Thymus (tissue), 11 donors: ENCODE data around the gene TK2. TPM values are rescaled to one million over a fixed set of nuclear protein-coding genes. Genes with fewer than 3 reads are reported as not detected.

ENCODE experiments used
- DNase-seq, 9 donors: peaks; one replicate each; pipeline ENCODE4 v3.0.0-alpha.2; 2013; ENCODE audit warnings: low spot score in 9 of 9, low read depth in 6 of 9, missing footprints in 1 of 9
- H3K27ac ChIP-seq, 2 donors: one replicate each; pipeline ENCODE4 v1.5.1; 2013; ENCODE audit warnings: control low read depth in 1 of 2, low read depth in 1 of 2, low read length in 1 of 2, mild to moderate bottlenecking in 1 of 2, moderate library complexity in 1 of 2
- H3K27me3 ChIP-seq, 2 donors: one replicate each; pipeline ENCODE4 v1.5.1; 2013; ENCODE audit warnings: low read length in 1 of 2; ENCODE audit not compliant: control insufficient read depth in 2 of 2, insufficient read depth in 1 of 2
- H3K36me3 ChIP-seq, 2 donors: one replicate each; pipeline ENCODE4 v1.5.1; 2013; ENCODE audit warnings: low read length in 1 of 2, mild to moderate bottlenecking in 1 of 2, moderate library complexity in 1 of 2; ENCODE audit not compliant: control insufficient read depth in 2 of 2, insufficient read depth in 2 of 2
- H3K4me1 ChIP-seq, 2 donors: one replicate each; pipeline ENCODE4 v1.5.1; 2013; ENCODE audit warnings: low read length in 2 of 2; ENCODE audit not compliant: control insufficient read depth in 2 of 2, insufficient read depth in 2 of 2
- H3K4me3 ChIP-seq, 2 donors: one replicate each; pipeline ENCODE4 v1.5.1; 2013; ENCODE audit warnings: low read length in 2 of 2, control low read depth in 1 of 2, mild to moderate bottlenecking in 1 of 2
- H3K9me3 ChIP-seq, 2 donors: one replicate each; pipeline ENCODE4 v1.5.1; 2013; ENCODE audit warnings: low read length in 1 of 2, mild to moderate bottlenecking in 1 of 2; ENCODE audit not compliant: control insufficient read depth in 2 of 2, insufficient read depth in 1 of 2
- WGBS: extraction: QIAGEN DNeasy Blood & Tissue Kit; methylation state at CpG from one replicate; pipeline ENCODE4 v1.1.7; 2013; 5-methylcytosine and 5-hydroxymethylcytosine counted together
- polyA plus RNA-seq: library from polyadenylated mRNA; stranded (reverse); fragments of 200-250 nt; gene quantifications from one replicate; pipeline ENCODE4 v1.2.3, GENCODE V29; 2013
- total RNA-seq: library from RNA; stranded (reverse); fragments of 120-200 nt; gene quantifications from one replicate; pipeline ENCODE4 v1.2.4, GENCODE V29; 2013
- donor health status: healthy.

Gene TK2
- total and polyA plus RNA-seq, 2 donors = 11.9 to 15.9 TPM

DNA sequence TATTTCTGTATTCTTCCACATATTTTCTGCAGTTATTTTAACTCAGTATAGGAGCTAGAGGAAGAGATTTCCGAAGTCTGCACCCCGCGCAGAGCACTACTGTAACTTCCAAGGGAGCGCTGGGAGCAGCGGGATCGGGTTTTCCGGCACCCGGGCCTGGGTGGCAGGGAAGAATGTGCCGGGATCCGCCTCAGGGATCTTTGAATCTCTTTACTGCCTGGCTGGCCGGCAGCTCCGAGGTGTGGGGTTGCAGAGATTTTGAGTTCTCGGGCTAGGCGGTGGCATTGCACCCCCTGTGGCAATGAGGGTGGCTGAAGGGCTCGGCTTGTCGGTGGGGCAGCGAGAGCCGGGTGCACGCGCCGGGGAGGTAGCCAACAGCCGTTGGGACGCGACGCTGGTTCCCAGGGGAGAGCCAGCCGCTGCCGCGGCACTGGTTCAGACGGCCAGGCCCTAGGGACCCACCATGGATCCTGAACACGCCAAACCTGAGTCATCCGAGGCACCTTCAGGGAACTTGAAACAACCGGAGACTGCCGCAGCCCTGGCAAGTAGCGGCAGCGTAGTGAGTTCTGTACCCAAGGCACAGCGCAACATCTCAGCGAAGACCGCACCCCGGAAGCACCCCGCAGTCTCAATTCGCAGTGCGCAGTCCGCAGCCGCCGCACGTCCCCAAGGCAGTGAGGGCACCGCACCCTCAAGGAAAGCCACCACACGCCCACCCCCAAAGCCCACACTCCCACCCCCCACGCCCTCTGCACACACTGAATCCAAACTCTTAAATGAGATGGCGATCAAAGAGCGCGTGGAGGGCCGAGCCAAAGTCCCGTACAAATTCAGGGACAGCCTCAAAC lies 16.4 kb upstream of the TK2 start, which contains the start of gene CMTM1:
TSS of gene CMTM1 (plus strand) at position 389 of the 851 bp plus-strand sequence. CDS start at position 464, 75 bp downstream.
- H3K27me3 ChIP-seq = no peaks in the 10 kb centered on the region
- 98% methylated on average over 54 of the region's 54 CpGs for WGBS
- H3K4me3 ChIP-seq = no peak within 1 kb of the TSS
- DNase-seq = no peak
- peaks cover 20 to 49% of the 10 kb centered on the region in 2 donors for H3K36me3 ChIP-seq
- no peak within 1 kb of the TSS for H3K27ac ChIP-seq
- no peaks in the 10 kb centered on the region for H3K9me3 ChIP-seq
- peaks cover 2 to 11% of the 10 kb centered on the region in 2 donors for H3K4me1 ChIP-seq

DNA sequence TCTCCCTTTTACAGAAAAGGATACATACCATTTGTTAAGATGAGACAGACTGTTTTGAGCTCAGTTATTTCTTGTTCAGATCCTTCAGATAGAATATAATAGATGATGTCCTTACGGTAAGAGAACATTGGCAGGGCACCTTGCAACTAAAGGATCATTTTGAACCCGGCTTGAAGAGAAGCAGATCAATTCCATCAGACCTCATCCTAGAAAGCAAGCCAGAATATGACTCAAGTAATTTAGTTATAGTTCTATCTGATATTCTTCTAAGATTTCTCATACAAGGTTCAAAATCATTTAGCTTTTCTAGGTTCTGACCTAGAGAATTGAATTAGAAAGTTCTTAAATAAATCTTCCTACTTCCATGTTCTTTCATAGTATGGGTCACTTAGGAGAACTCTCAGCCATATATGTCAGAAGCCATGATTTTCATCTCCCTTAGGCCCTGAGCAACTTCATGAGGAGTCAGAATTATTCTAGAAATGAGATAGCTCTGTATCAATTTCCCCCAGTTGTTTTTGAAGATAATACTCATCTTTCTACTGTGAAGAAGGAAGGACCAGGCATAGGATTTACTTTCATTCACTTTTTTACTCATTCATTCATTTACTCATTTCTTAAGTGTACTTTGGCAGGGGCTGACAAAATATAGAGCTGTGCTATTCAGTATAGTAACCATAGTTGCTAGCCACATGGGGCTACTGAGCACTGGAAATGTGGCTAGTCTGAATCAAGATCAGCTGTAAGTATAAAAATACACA lies 13.8 kb upstream of the TK2 start:
- no peak for DNase-seq
- H3K36me3 ChIP-seq = peaks cover 39 to 63% of the 10 kb centered on the region in 2 donors
- H3K4me1 ChIP-seq = peaks cover 2 to 27% of the 10 kb centered on the region in 2 donors
- 91% methylated on average over 2 of the region's 2 CpGs for WGBS
- H3K4me3 ChIP-seq = no peak overlapping the region
- H3K9me3 ChIP-seq = no peaks in the 10 kb centered on the region
- H3K27me3 ChIP-seq = no peaks in the 10 kb centered on the region
- no peak overlapping the region for H3K27ac ChIP-seq

DNA sequence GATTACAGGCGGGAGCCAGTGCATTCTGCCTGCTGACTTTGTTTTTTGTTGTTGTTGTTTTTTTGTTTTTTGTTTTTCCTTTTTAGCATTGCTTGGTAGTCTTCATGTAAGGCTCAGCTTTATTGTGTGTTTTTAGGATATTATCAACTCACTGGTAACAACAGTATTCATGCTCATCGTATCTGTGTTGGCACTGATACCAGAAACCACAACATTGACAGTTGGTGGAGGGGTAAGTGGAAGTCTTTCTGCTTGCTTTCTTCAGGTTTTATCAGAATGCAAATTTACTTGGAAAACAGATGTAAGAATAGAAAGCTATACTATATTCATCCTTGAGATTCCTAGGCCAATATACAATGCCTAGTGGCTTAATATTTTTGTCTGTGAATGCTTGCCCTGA lies 13.1 kb upstream of the TK2 start:
- no peaks in the 10 kb centered on the region for H3K9me3 ChIP-seq
- DNase-seq = no peak
- peaks cover 40 to 69% of the 10 kb centered on the region in 2 donors for H3K36me3 ChIP-seq
- peaks cover 2 to 27% of the 10 kb centered on the region in 2 donors for H3K4me1 ChIP-seq
- 51% methylated on average over 2 of the region's 2 CpGs for WGBS
- H3K27ac ChIP-seq = peak overlapping the region in 1 of 2 donors; percentile 8
- no peak overlapping the region for H3K4me3 ChIP-seq
- no peaks in the 10 kb centered on the region for H3K27me3 ChIP-seq

DNA sequence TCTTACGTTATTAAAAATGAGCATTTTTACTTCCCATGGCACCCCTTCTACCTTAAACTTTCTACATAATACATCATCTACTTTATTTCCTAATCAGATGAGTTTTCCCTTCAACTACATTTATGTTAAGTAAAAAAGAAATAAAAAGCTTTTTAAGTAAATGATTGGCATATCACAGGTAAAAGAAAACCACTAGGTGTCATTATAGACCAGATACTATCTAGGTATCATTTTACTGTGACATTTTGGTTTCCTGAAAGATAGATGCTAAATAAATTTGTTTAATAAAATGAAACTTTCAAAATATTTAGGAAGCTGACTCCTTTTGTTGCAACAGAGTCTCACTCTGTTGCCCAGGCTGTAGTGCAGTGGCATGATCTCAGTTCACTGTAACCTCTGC lies 12.5 kb upstream of the TK2 start:
- WGBS = 65% methylated on average over 1 of the region's 1 CpG
- peak overlapping the region in 1 of 2 donors; percentile 8 for H3K27ac ChIP-seq
- H3K9me3 ChIP-seq = no peaks in the 10 kb centered on the region
- H3K4me1 ChIP-seq = peaks cover 3 to 27% of the 10 kb centered on the region in 2 donors
- peaks cover 44 to 71% of the 10 kb centered on the region in 2 donors for H3K36me3 ChIP-seq
- H3K4me3 ChIP-seq = no peak overlapping the region
- no peaks in the 10 kb centered on the region for H3K27me3 ChIP-seq
- DNase-seq = peak in 1 of 9 donors; percentile 58

DNA sequence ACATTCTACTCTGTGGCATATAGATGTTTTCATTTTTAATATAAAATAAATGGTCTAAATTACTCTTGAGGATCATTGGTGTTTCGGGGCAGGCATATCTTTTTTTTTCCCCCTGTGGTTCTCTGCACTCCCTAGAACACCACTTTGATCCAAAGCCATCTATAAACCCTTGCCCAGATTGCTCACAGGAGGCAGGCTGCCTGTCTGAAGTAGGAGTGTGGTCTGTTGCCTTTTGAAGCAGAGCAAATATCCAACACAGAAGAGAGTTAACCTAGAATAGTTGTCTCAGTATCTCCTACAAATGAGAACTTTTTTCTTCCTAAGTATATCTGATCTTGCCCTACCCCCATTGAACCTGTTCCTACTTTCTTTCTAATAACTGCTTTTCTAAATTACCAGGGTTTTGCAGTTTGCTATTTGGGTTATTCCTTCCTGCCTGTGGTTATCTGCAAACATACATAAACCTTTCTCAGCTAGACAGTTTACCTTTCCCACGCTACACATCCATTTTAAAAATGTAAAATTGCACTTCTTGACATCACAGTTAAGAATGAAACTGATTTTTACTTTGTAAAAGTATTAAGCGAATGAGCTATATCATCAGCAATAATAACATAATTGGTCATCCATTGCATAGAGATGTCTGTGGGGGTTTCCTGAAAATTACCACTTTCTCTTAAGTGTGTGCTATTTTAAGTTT lies 11.6 kb upstream of the TK2 start:
- Histone ChIP-seq H3K27ac (peak overlapping the region in 1 of 2 donors; percentile 49), H3K4me3 (no peak overlapping the region), H3K9me3 (no peaks in the 10 kb centered on the region), H3K36me3 (peaks cover 38 to 65% of the 10 kb centered on the region in 2 donors), H3K27me3 (no peaks in the 10 kb centered on the region), H3K4me1 (peaks cover 4 to 27% of the 10 kb centered on the region in 2 donors)
- no peak for DNase-seq
- WGBS = 40% methylated on average over 3 of the region's 3 CpGs

DNA sequence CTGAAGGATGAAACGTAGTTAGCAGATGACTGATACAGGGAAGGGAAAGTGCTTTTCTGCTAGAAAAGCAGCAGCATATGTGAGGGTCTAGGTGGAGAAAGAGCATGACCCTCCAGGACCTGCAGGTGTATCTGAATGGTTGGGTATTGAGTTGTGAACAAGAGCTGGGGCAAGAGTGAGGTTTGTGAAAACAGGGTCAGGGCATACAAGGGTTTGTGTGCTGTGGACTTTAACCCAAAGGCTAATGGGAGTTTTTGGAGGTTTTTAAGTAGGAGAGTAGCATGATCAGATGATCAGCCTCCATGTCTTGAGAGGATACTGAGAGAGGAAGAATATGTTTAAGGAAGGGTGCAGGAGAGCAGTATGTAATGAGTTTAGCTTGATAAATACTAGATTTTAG lies 10.2 kb upstream of the TK2 start:
- Histone ChIP-seq H3K27ac (peak overlapping the region in 1 of 2 donors; percentile 4), H3K4me3 (no peak overlapping the region), H3K4me1 (peaks cover 14 to 36% of the 10 kb centered on the region in 2 donors), H3K36me3 (peaks cover 28 to 55% of the 10 kb centered on the region in 2 donors), H3K27me3 (no peaks in the 10 kb centered on the region), H3K9me3 (no peaks in the 10 kb centered on the region)
- no peak for DNase-seq
- 79% methylated on average over 1 of the region's 1 CpG for WGBS

DNA sequence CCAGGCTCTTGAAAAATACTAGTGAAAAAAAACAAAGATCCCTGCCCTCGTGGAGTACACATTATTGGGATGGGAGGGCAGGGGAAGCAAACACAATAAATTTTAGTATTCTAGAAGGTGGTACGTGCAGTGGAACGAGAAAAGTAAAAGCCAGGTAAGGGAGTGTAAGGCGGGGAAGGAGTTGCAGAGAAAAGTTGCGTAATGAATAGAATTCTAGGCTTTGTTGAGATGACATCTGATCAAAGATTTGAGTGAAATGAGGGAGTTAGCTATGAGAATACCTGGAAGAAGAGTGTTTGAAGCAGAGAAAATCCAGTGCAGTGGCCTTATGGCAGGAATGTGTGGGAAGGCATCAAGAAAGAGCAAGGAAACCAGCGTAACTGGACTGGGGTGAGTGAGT lies 4.6 kb upstream of the TK2 start:
- H3K27ac ChIP-seq = no peak overlapping the region
- peaks cover 11 to 20% of the 10 kb centered on the region in 2 donors for H3K36me3 ChIP-seq
- H3K27me3 ChIP-seq = no peaks in the 10 kb centered on the region
- 88% methylated on average over 6 of the region's 6 CpGs for WGBS
- H3K4me3 ChIP-seq = no peak overlapping the region
- no peaks in the 10 kb centered on the region for H3K9me3 ChIP-seq
- no peak for DNase-seq
- peaks cover 49 to 55% of the 10 kb centered on the region in 2 donors for H3K4me1 ChIP-seq

DNA sequence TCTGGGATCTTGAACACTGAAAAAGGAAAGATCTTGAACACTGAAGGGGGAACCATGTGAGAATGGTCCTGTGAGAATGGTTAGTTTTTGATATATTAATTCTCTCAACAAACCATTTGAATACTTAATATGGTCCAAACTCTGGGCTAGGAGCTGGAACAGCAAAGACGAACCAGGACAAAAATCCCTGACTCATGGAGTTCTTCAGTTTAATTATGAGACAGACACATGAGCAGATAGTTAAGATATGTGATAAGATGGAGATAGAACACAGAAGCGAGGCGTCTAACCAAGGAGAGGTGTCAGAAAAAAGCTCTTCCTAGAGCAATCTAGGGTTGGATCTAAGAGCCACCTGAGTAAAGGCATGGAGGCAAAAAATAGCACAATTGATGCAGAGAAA lies 4.1 kb upstream of the TK2 start:
- Histone ChIP-seq H3K4me3 (peak overlapping the region in 1 of 2 donors; percentile 78), H3K9me3 (no peaks in the 10 kb centered on the region), H3K4me1 (peaks cover 54 to 60% of the 10 kb centered on the region in 2 donors), H3K27ac (no peak overlapping the region), H3K36me3 (peaks cover 8 to 16% of the 10 kb centered on the region in 2 donors), H3K27me3 (no peaks in the 10 kb centered on the region)
- WGBS = 42% methylated on average over 3 of the region's 3 CpGs
- no peak for DNase-seq
